Adipocyte (in vitro differentiated cells): ENCODE measurements around the gene SPRYD3.

Source experiments
- DNase-seq: peaks from one replicate; pipeline ENCODE4 v3.0.0-alpha.2; 2015; ENCODE audit warnings: low read depth
- H3K27me3 ChIP-seq: replicated peaks from 2 replicates; pipeline ENCODE4 v1.7.0; 2013; ENCODE audit warnings: mild to moderate bottlenecking, low read length, moderate library complexity; ENCODE audit not compliant: control insufficient read depth, insufficient read depth
- H3K36me3 ChIP-seq: 2 replicates; pipeline ENCODE4 v1.7.0; 2013; ENCODE audit warnings: low read length, mild to moderate bottlenecking, moderate library complexity; ENCODE audit not compliant: control insufficient read depth, insufficient read depth, severe bottlenecking
- H3K4me1 ChIP-seq: 2 replicates; pipeline ENCODE4 v1.7.0; 2013; ENCODE audit warnings: mild to moderate bottlenecking, low read length, moderate library complexity; ENCODE audit not compliant: control insufficient read depth, insufficient read depth
- H3K4me3 ChIP-seq: 2 replicates; pipeline ENCODE4 v1.7.0; 2013; ENCODE audit warnings: mild to moderate bottlenecking, low read length, moderate library complexity
- H3K9ac ChIP-seq: 2 replicates; pipeline ENCODE4 v1.7.0; 2013; ENCODE audit warnings: mild to moderate bottlenecking, low read length, moderate library complexity
- H3K9me3 ChIP-seq: 2 replicates; pipeline ENCODE4 v1.7.0; 2013; ENCODE audit warnings: mild to moderate bottlenecking, low read length, moderate library complexity; ENCODE audit not compliant: control insufficient read depth

SPRYD3 gene

GRCh38 chr12:53057816-53058500 is 21.2 kb downstream of the SPRYD3 start:
- Histone ChIP-seq H3K4me3 (no peak overlapping the region), H3K9me3 (no peaks in the 10 kb centered on the region), H3K4me1 (peaks cover 56% of the 10 kb centered on the region), H3K36me3 (peaks cover 91% of the 10 kb centered on the region), H3K27me3 (no peaks in the 10 kb centered on the region), H3K9ac (peak overlapping the region; percentile 46)
- DNase-seq = no peak

DNA sequence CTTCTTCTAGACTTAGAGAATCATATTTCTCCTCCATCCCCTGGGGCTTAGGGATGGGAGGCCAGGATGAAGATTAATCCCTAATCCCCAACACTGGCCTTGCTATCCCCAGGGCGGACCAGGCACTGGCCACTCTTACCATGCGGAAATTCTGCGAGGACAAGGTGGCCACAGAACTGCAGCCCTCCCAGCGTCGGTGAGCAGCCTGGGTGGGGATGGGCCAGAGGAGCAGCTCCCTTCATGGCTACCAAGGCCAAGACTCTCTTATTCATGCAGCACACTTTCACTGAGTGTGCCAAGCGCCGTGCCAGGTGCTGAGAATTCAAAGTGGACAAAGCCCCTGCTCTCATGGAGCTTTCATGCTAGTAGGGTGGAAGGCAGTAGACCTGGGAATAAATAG is 22.3 kb downstream of the SPRYD3 start:
- H3K9ac ChIP-seq = peak overlapping the region; percentile 46
- no peaks in the 10 kb centered on the region for H3K9me3 ChIP-seq
- peaks cover 55% of the 10 kb centered on the region for H3K4me1 ChIP-seq
- peaks cover 85% of the 10 kb centered on the region for H3K36me3 ChIP-seq
- H3K4me3 ChIP-seq = no peak overlapping the region
- no peaks in the 10 kb centered on the region for H3K27me3 ChIP-seq
- no peak for DNase-seq

GRCh38 chr12:53056296-53056695 is 22.9 kb downstream of the SPRYD3 start:
- Histone ChIP-seq H3K9me3 (no peaks in the 10 kb centered on the region), H3K27me3 (no peaks in the 10 kb centered on the region), H3K36me3 (peaks cover 79% of the 10 kb centered on the region), H3K4me1 (peaks cover 54% of the 10 kb centered on the region), H3K9ac (peak overlapping the region; percentile 46), H3K4me3 (no peak overlapping the region)
- peak; percentile 43 for DNase-seq

- H3K27me3 ChIP-seq = no peaks in the 10 kb centered on the region
- peaks cover 53% of the 10 kb centered on the region for H3K4me1 ChIP-seq
- DNase-seq = no peak
- H3K9me3 ChIP-seq = no peaks in the 10 kb centered on the region
- H3K36me3 ChIP-seq = peaks cover 73% of the 10 kb centered on the region
- peak overlapping the region; percentile 56 for H3K9ac ChIP-seq
- H3K4me3 ChIP-seq = no peak overlapping the region
These were observed 23.5 kb downstream of the SPRYD3 start for GRCh38 chr12:53055471-53056266.

DNA sequence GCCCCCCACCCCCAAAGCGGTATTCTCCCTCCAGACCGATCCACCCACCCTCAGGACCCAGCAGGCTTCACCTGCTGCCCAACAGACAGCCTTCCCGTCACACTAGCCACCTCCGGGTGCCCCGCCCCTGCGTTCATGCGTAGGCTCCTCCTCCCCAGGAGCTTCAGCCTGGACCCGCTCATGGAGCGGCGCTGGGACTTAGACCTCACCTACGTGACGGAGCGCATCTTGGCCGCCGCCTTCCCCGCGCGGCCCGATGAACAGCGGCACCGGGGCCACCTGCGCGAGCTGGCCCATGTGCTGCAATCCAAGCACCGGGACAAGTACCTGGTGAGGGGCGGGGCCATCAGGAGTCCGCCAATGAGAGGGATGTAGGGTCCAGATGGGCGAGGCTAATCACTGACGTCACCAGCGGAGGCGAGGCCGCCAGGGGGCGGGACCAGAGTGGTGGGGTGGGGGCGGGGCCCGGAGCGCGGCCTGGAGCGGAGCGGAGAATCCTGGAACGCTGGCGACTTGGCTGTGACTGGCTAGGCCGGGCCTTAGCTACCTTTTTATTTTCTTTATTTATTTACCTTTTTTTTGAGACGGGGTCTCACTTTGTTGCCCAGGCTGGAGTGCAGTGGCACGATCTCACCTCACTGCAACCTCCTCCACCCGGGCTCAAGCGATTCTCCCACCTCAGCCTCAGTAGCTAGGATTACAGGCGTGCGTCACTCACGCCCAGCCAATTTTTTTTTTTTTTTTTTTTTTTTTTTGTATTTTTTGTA is 24.9 kb downstream of the SPRYD3 start:
- no peaks in the 10 kb centered on the region for H3K9me3 ChIP-seq
- H3K9ac ChIP-seq = peak overlapping the region; percentile 85
- H3K27me3 ChIP-seq = no peaks in the 10 kb centered on the region
- H3K4me1 ChIP-seq = peaks cover 54% of the 10 kb centered on the region
- DNase-seq = peak; percentile 80
- H3K4me3 ChIP-seq = peak overlapping the region; percentile 62
- peaks cover 59% of the 10 kb centered on the region for H3K36me3 ChIP-seq

DNA sequence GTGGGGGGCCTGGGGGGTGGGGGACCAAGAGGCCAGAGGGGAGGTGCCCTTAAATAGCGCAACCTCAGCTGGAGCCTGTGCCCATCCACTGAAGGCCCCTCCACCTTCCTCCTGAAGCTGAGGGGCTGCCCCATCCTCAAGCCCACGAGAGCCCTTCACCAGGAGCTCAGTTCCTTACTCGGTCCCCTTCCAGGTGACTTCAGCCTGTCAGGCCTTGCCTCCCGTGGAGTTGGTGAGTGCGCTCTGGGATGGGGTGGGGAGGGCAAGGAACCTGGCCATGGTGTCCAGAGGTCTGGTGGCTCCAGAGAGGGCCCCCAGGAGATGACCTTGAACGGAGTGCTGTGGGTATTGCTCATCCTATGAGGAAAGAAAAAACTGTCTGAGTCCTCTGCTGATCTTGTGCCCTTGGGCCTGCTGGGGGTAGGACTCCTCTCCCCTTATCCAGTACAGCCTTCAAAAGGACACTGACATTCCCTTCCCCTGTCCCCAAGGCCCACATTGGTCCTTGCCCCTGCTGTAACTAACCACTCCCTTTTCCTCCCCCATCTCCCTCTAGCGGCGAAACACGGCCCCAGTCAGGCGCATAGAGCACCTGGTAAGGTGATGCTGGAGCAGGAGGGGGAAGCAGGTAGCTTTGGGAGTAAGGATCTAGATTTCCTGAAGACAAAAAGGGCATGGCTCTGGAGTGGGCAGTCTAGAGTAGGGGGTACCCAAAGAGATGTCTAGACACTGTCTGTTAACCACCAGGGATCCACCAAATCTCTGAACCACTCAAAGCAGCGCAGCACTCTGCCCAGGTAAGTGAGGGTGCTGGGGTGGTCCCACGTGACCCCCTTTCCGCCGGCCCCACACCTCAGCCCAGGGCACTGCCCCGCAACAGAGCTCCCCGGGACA is 25.7 kb downstream of the SPRYD3 start:
- Histone ChIP-seq H3K4me3 (peak overlapping the region; percentile 62), H3K4me1 (peaks cover 60% of the 10 kb centered on the region), H3K9me3 (no peaks in the 10 kb centered on the region), H3K9ac (peak overlapping the region; percentile 85), H3K27me3 (no peaks in the 10 kb centered on the region), H3K36me3 (peaks cover 52% of the 10 kb centered on the region)
- peak; percentile 53 for DNase-seq

DNA sequence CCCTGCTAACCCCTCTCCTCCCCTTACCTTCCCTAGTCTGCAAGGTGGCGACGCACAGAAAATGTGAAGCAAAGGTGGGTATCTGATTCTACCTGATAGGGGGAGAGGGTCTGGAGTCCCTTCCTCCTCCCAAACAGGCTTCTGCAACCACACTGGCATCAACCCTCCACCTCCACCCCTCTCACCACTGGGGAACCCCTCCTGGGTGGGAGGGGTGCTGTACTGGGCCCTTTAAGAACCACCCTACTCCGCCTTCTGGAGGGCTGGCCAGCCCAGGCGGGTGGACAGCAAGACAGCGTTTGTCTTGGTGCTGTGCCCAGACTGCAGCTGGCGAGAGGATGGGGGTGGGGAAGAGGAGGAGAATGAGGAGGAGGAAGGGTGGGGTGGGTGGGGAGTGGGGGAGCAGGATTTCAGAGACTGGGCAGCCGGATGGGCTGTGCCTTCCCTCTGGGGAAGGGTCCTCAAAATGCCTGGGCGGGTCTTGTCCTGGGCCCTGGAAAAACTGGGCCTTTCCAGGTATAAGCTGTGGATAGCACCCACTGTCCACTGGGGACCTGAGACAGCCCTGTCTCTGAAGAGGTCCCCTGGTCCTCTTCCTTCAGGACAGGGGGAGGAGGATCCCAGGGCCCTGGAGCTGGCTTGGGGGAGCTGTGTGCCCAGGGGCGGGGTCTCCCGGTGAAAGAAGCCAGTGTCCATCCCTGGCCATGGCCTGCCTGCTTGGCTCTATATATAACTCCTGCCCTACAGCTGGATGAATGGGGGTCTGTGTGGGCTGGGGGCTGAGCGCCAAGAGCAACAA is 26.6 kb downstream of the SPRYD3 start:
- DNase-seq = peak; percentile 92
- Histone ChIP-seq H3K4me1 (peaks cover 67% of the 10 kb centered on the region), H3K4me3 (peak overlapping the region; percentile 95)

GRCh38 chr12:53051881-53052412 is 27.2 kb downstream of the SPRYD3 start:
- Histone ChIP-seq H3K9me3 (no peaks in the 10 kb centered on the region), H3K4me1 (peaks cover 67% of the 10 kb centered on the region), H3K4me3 (peak overlapping the region; percentile 95), H3K9ac (peak overlapping the region; percentile 100), H3K27me3 (no peaks in the 10 kb centered on the region), H3K36me3 (peaks cover 37% of the 10 kb centered on the region)
- DNase-seq = no peak

More for the DNA sequence above, 26.6 kb downstream of the SPRYD3 start:
- Histone ChIP-seq H3K9ac (peak overlapping the region; percentile 100), H3K9me3 (no peaks in the 10 kb centered on the region), H3K36me3 (peaks cover 44% of the 10 kb centered on the region), H3K27me3 (no peaks in the 10 kb centered on the region)

DNA sequence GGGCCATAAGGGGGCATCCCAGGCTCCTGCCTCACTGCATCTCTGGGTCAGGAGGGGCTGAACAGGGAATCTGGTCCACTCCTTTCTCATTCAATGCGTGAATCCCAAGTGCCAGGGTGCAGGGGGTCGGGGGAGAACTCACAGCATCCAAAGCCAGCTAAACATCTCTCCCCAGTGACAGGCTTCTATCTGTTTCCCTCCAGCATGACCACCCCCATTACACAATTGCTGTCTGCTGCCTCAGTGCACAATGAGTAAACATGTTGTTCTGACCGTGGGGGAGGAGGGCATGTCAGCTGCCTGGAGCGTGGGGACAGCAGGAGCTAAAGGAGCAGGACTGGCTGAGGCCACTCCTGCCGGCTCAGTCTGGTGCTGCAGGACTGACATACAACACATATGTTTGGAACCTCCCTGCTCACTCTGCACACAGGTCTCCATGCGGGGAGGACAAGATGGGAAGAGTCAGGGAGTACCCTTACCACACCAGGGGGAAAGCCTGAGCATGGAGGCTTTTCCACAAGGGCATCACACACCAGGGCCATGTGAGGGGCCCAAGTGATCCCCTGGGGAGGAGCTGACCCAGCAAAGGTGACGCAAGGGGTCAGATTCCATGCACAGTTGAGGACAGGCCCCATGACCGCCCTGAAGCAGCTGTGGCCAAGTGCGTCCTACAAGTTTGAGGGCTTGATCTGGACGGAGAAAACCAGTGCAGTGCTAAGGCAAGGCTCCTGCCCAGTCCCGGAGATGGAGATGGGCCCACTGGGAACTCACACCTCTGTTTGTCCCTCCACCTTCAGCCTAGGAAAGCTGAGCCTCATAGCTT is 27.9 kb downstream of the SPRYD3 start:
- H3K9ac ChIP-seq = peak overlapping the region; percentile 100
- peak; percentile 84 for DNase-seq
- peaks cover 63% of the 10 kb centered on the region for H3K4me1 ChIP-seq
- peak overlapping the region; percentile 95 for H3K4me3 ChIP-seq
- H3K27me3 ChIP-seq = no peaks in the 10 kb centered on the region
- no peaks in the 10 kb centered on the region for H3K9me3 ChIP-seq
- H3K36me3 ChIP-seq = peaks cover 30% of the 10 kb centered on the region
